Choroid plexus epithelial cell (primary cell): ENCODE data around the gene KCNJ2.
A peak's percentile ranks its signal among the peaks of the same experiment; 100 is the strongest.

Source experiments
- DNase-seq: peaks from one replicate; pipeline ENCODE4 v3.0.0-alpha.2; 2010; ENCODE audit warnings: low read depth
- H3K4me3 ChIP-seq: 2 replicates; pipeline ENCODE4 v1.5.1; 2011; ENCODE audit warnings: low read depth, mild to moderate bottlenecking, control low read depth, low read length, moderate library complexity
- TF ChIP-seq, protein P1 (sequence below): conservative IDR thresholded peaks from 2 replicates; pipeline ENCODE4 v1.5.1; 2011; ENCODE audit warnings: low read depth, mild to moderate bottlenecking, control low read depth, inconsistent platforms, low read length, moderate library complexity

The KCNJ2 gene

GRCh38 chr17:70137451-70138230 is 31.7 kb upstream of the KCNJ2 start:
- H3K4me3 ChIP-seq: peak overlapping the region; percentile 44
- TF ChIP-seq, protein P1, sequence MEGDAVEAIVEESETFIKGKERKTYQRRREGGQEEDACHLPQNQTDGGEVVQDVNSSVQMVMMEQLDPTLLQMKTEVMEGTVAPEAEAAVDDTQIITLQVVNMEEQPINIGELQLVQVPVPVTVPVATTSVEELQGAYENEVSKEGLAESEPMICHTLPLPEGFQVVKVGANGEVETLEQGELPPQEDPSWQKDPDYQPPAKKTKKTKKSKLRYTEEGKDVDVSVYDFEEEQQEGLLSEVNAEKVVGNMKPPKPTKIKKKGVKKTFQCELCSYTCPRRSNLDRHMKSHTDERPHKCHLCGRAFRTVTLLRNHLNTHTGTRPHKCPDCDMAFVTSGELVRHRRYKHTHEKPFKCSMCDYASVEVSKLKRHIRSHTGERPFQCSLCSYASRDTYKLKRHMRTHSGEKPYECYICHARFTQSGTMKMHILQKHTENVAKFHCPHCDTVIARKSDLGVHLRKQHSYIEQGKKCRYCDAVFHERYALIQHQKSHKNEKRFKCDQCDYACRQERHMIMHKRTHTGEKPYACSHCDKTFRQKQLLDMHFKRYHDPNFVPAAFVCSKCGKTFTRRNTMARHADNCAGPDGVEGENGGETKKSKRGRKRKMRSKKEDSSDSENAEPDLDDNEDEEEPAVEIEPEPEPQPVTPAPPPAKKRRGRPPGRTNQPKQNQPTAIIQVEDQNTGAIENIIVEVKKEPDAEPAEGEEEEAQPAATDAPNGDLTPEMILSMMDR: peak; percentile 5
- peak; percentile 98 for DNase-seq

- no peak overlapping the region for H3K4me3 ChIP-seq
- DNase-seq: no peak
- TF ChIP-seq, protein P1: no peak
These were observed 31.0 kb upstream of the KCNJ2 start for GRCh38 chr17:70138291-70138865.

- no peak for DNase-seq
- H3K4me3 ChIP-seq: no peak overlapping the region
- TF ChIP-seq, protein P1: no peak
These were observed 29.8 kb upstream of the KCNJ2 start for GRCh38 chr17:70139449-70139993.

- no peak overlapping the region for H3K4me3 ChIP-seq
- peak; percentile 67 for DNase-seq
- TF ChIP-seq, protein P1: peak; percentile 53
These were observed 25.0 kb upstream of the KCNJ2 start for GRCh38 chr17:70144260-70144846.

DNA sequence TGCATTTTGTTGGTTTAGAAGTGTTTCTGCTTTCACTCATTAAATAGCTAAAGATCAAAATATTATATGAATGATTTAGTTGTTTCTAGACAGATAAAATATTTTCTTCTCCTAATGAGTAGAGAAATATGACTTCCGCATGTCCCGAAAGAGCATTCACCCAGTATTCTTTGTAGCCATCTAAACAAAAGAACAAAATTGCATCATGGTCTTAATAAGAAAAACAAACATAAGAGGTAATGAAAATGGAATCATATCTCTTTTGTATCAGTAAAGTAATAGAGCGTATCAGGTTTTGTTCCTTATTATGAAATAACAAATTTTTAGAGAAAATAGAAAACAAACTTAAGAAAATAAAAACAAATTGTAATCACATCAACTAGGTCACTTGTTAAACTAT is 16.1 kb upstream of the KCNJ2 start:
- H3K4me3 ChIP-seq: no peak overlapping the region
- no peak for DNase-seq
- TF ChIP-seq, protein P1: no peak

- TF ChIP-seq, protein P1: no peak
- no peak overlapping the region for H3K4me3 ChIP-seq
- no peak for DNase-seq
These were observed 12.2 kb upstream of the KCNJ2 start for GRCh38 chr17:70157151-70157550.
